Measurements from ENCODE around the gene HIPK3. TPM values are rescaled to one million over a fixed set of nuclear protein-coding genes. Genes with fewer than 3 reads are reported as not detected.
A peak's percentile ranks its signal among the peaks of the same experiment; 100 is the strongest.

HIPK3 gene
- total and polyA plus RNA-seq, 9 of the 15 experiments (the other 6 are each of a cell fraction or from before 2014, with no cell fraction given): 2.3 to 19.6 (median 7.5) TPM

GRCh38 chr11:33271059-33271458 lies 13.9 kb downstream of the HIPK3 start:
- no peaks in the 10 kb centered on the region for H4K20me1 ChIP-seq (replicated peaks; ENCODE audit: control insufficient read depth, insufficient read depth, low read length)
- intact Hi-C loops (cut with micrococcal nuclease): no loop called here
- 41% methylated on average over 3 of the region's 3 CpGs for WGBS (ENCODE audit: insufficient coverage, low coverage, missing lambda C conversion rate)
- no peaks in the 10 kb centered on the region for H3K9me3 ChIP-seq (replicated peaks; ENCODE audit: control insufficient read depth, insufficient read depth, low read depth, low read length)
- peaks cover 0 to 3% of the 10 kb centered on the region in 2 experiments; a peak in 1 of 5 replicates for H3K4me1 ChIP-seq (replicated peaks in 1 of 2; ENCODE audit: control insufficient read depth in 2 of 2, insufficient read depth in 2 of 2, low read length in 2 of 2)
- no peaks in the 10 kb centered on the region for H3K9me1 ChIP-seq (ENCODE audit: control insufficient read depth, insufficient read depth, low read length)
- no peaks in the 10 kb centered on the region for H3K36me3 ChIP-seq (ENCODE audit: control insufficient read depth, insufficient read depth, low read length)
- no peak for ATAC-seq
- no peak overlapping the region for H3K4me2 ChIP-seq (ENCODE audit: insufficient read depth, low read length)
- FAIRE-seq: no peak
- in situ Hi-C loops (cut with MboI): no loop called here
- H3K79me2 ChIP-seq (ENCODE audit: control insufficient read depth, insufficient read depth, low read length): peaks cover 76% of the 10 kb centered on the region
- no peak overlapping the region for H2AFZ ChIP-seq (ENCODE audit: low read depth, low read length)
- CTCF ChIA-PET (ENCODE audit: low intra/inter-chr PET ratio): no interaction called here
- no TSS peak for BruUV-seq (replicated peaks)
- no peaks in the 10 kb centered on the region for H3K27me3 ChIP-seq (ENCODE audit: control insufficient read depth in 2 of 2, insufficient read depth in 2 of 2, low read length in 2 of 2)
- TF ChIP-seq ATF3 (IDR thresholded peaks at IDR 0.05) (0 out of 2 replicates have a peak, but pooled peaks have one; percentile 16), ATF3 (CRISPR knock-in tag; conservative IDR thresholded peaks at IDR 0.05) (no peak), CTBP1 (IDR thresholded peaks at IDR 0.05; ENCODE audit: borderline replicate concordance) (no peak)
- H3K9ac ChIP-seq (ENCODE audit: insufficient read depth in 1 of 2, low read depth in 2 of 2, low read length in 2 of 2): no peak overlapping the region
- H3K4me3 ChIP-seq: no peak overlapping the region
- H3K27ac ChIP-seq (ENCODE audit: extremely low read depth, low read depth, low read length): no peak overlapping the region
- no peak for DNase-seq (ENCODE audit: extremely low read depth in 1 of 4, low spot score in 3 of 4)
- POLR2A ChIA-PET: no interaction called here

GRCh38 chr11:33272338-33273107 lies 15.3 kb downstream of the HIPK3 start:
- Histone ChIP-seq H3K79me2 (ENCODE audit: control insufficient read depth, insufficient read depth, low read length) (peaks cover 74% of the 10 kb centered on the region), H3K9me3 (replicated peaks; ENCODE audit: control insufficient read depth, insufficient read depth, low read depth, low read length) (no peaks in the 10 kb centered on the region), H3K27me3 (ENCODE audit: control insufficient read depth in 2 of 2, insufficient read depth in 2 of 2, low read length in 2 of 2) (no peaks in the 10 kb centered on the region), H2AFZ (ENCODE audit: low read depth, low read length) (no peak overlapping the region), H3K36me3 (ENCODE audit: control insufficient read depth, insufficient read depth, low read length) (no peaks in the 10 kb centered on the region), H3K4me3 (no peak overlapping the region), H3K4me2 (ENCODE audit: insufficient read depth, low read length) (no peak overlapping the region), H3K27ac (ENCODE audit: extremely low read depth, low read depth, low read length) (no peak overlapping the region), H4K20me1 (replicated peaks; ENCODE audit: control insufficient read depth, insufficient read depth, low read length) (no peaks in the 10 kb centered on the region), H3K9me1 (ENCODE audit: control insufficient read depth, insufficient read depth, low read length) (no peaks in the 10 kb centered on the region), H3K4me1 (replicated peaks in 1 of 2; ENCODE audit: control insufficient read depth in 2 of 2, insufficient read depth in 2 of 2, low read length in 2 of 2) (no peaks in the 10 kb centered on the region), H3K9ac (ENCODE audit: insufficient read depth in 1 of 2, low read depth in 2 of 2, low read length in 2 of 2) (no peak overlapping the region)
- ChIA-PET CTCF (ENCODE audit: low intra/inter-chr PET ratio) (no interaction called here), POLR2A (interaction anchor here (0.6 kb wide), 2 partner anchors 126 to 226 kb away, joined by 3 to 4 read pairs; no protein-coding TSS in a partner anchor)
- in situ Hi-C loops (cut with MboI) (no loop called here), intact Hi-C loops (cut with micrococcal nuclease) (no loop called here)
- no TSS peak for BruUV-seq (replicated peaks)
- DNase-seq (ENCODE audit: extremely low read depth in 1 of 4, low spot score in 3 of 4) (peak in 1 of 4 experiments; percentile 25), ATAC-seq (peak; percentile 56), FAIRE-seq (no peak)
- WGBS (ENCODE audit: insufficient coverage, low coverage, missing lambda C conversion rate): 61% methylated on average over 10 of the region's 13 CpGs
- TF ChIP-seq RNF219 (CRISPR knock-in tag; IDR thresholded peaks at IDR 0.05): no peak
- 0 out of 2 replicates have a peak, but pooled peaks have one; percentile 16 for TF ChIP-seq ZNF316 (IDR thresholded peaks at IDR 0.05)
- TF ChIP-seq POU5F1 (IDR thresholded peaks at IDR 0.05; ENCODE audit: borderline replicate concordance, low read depth, low read length, partially characterized antibody): no peak
- TF ChIP-seq ARID4B (CRISPR knock-in tag; IDR thresholded peaks at IDR 0.05): no peak
